ENCODE data around the gene SYT8. TPM values are rescaled to one million over a fixed set of nuclear protein-coding genes. Genes with fewer than 3 reads are reported as not detected.

SYT8 gene
- total and polyA plus RNA-seq, 2 of the 8 experiments (the other 6 are each of a cell fraction or from before 2014, with no cell fraction given), result not detected

- H3K36me3 ChIP-seq (ENCODE audit: control insufficient read depth in 2 of 4, insufficient read depth in 4 of 4, low read length in 3 of 4), result no peaks in the 10 kb centered on the region
- H3K27me3 ChIP-seq (replicated peaks in 1 of 4; ENCODE audit: control insufficient read depth in 3 of 4, extremely low read depth in 1 of 4, insufficient read depth in 3 of 4, low read length in 3 of 4), result no peaks in the 10 kb centered on the region; a peak in 1 of 7 replicates
- no peak overlapping the region for H3K18ac ChIP-seq (ENCODE audit: extremely low read depth, low read length)
- no peak overlapping the region for H2AK5ac ChIP-seq (ENCODE audit: low read depth, low read length)
- TF ChIP-seq NANOG (IDR thresholded peaks at IDR 0.05; ENCODE audit: insufficient read depth, low read depth, low read length, poor library complexity, severe bottlenecking) (no peak), NRF1 (IDR thresholded peaks at IDR 0.05; ENCODE audit: low read depth, low read length) (no peak), RAD21 (IDR thresholded peaks at IDR 0.05 in 1 of 2, conservative IDR thresholded peaks at IDR 0.05 in 1 of 2; ENCODE audit: low read depth in 2 of 2, low read length in 2 of 2) (peak; percentile 14 to 35; a peak in 2 of 4 replicates), YY1 (IDR thresholded peaks at IDR 0.05; ENCODE audit: low read depth, low read length) (no peak), CTCF (IDR thresholded peaks at IDR 0.05; ENCODE audit: control extremely low read depth in 1 of 3, insufficient read depth in 1 of 3, low read depth in 1 of 3, low read length in 3 of 3) (peak in 1 of 3 experiments; percentile 6; a peak in 1 of 4 replicates)
- H3K79me2 ChIP-seq (ENCODE audit: control insufficient read depth in 1 of 2, insufficient read depth in 2 of 2, low read length in 2 of 2), result no peaks in the 10 kb centered on the region
- H2BK12ac ChIP-seq (ENCODE audit: low read depth, low read length), result no peak overlapping the region
- no peak overlapping the region for H4K5ac ChIP-seq (ENCODE audit: insufficient read length, low read depth, low read length)
- H3K4ac ChIP-seq (replicated peaks; ENCODE audit: insufficient read length, low read depth, low read length), result no peak overlapping the region
- no peak overlapping the region for H3K23ac ChIP-seq (ENCODE audit: insufficient read length)
- H2BK15ac ChIP-seq (ENCODE audit: low read length), result no peak overlapping the region
- H4K8ac ChIP-seq (ENCODE audit: extremely low read depth, insufficient read depth, low read length), result no peak overlapping the region; the same call in 1 of the 2 replicates
- H3K23me2 ChIP-seq (ENCODE audit: low read depth, low read length), result peaks cover 3% of the 10 kb centered on the region; the same call in 1 of the 2 replicates
- H3K9me3 ChIP-seq (ENCODE audit: insufficient read depth in 2 of 2, low read depth in 1 of 2, low read length in 1 of 2), result no peaks in the 10 kb centered on the region
- no peak overlapping the region for H4K91ac ChIP-seq (replicated peaks; ENCODE audit: insufficient read length, low read length)
- FAIRE-seq (no peak), DNase-seq (ENCODE audit: low read depth in 1 of 2, low spot score in 2 of 2) (no peak)
- H3K4me3 ChIP-seq (ENCODE audit: extremely low read depth in 1 of 4, insufficient read depth in 2 of 4, low read depth in 3 of 4, low read length in 4 of 4), result no peak overlapping the region
- H3K4me1 ChIP-seq (replicated peaks in 1 of 4; ENCODE audit: control insufficient read depth in 3 of 4, insufficient read depth in 4 of 4, low read length in 3 of 4), result 0 out of 7 replicates have a peak, but pooled peaks cover 0 to 3% (median 0%) of the 10 kb centered on the region in 4 experiments
- no peak overlapping the region for H3K27ac ChIP-seq (ENCODE audit: low read depth, low read length)
- H3K4me2 ChIP-seq (ENCODE audit: insufficient read depth in 1 of 2, low read depth in 2 of 2, low read length in 2 of 2), result no peak overlapping the region
- WGBS, 2 experiments (ENCODE audit: extremely low coverage in 1 of 2, insufficient coverage in 1 of 2, insufficient read length in 1 of 2, insufficient replicate concordance in 2 of 2, low coverage in 1 of 2, low lambda C conversion rate in 2 of 2, missing lambda C conversion rate in 1 of 2), result 84% methylated on average over 24 of the region's 26 CpGs; no CpG with 5 or more reads in 1 of the 2 experiments
- H4K20me1 ChIP-seq (replicated peaks in 1 of 2; ENCODE audit: control insufficient read depth in 1 of 2, insufficient read depth in 2 of 2, low read length in 2 of 2), result no peaks in the 10 kb centered on the region
- no peaks in the 10 kb centered on the region for H3K79me1 ChIP-seq (ENCODE audit: low read depth, low read length)
- no peak overlapping the region for H3K9ac ChIP-seq (replicated peaks in 1 of 4; ENCODE audit: extremely low read depth in 1 of 4, low read depth in 3 of 4, low read length in 3 of 4)
- ChIA-PET CTCF (ENCODE audit: partially characterized antibody) (interaction anchor here (0.6 to 15.7 kb wide), 10 partner anchors 9 to 299 kb away, joined by 3 to 232 read pairs (median 4); no protein-coding TSS in a partner anchor), POLR2A (ENCODE audit: partially characterized antibody) (no interaction called here)
- H3K14ac ChIP-seq (ENCODE audit: insufficient read length), result no peak overlapping the region
- no peak overlapping the region for H2BK120ac ChIP-seq (replicated peaks; ENCODE audit: low read depth, low read length)
- no peak overlapping the region for H3K56ac ChIP-seq (replicated peaks; ENCODE audit: insufficient read length, low read depth, low read length)
- no peak overlapping the region for H2BK5ac ChIP-seq (ENCODE audit: low read depth, low read length)
- no peak overlapping the region for H2BK20ac ChIP-seq (ENCODE audit: low read length)
- H2AFZ ChIP-seq (ENCODE audit: low read length), result no peak overlapping the region
These were observed 20.4 kb downstream of the SYT8 start for GRCh38 chr11:1854949-1855885.
